ENCODE results near the gene PIK3C2G.

- no peak for TF ChIP-seq EZH2 (IDR thresholded peaks at IDR 0.05; ENCODE audit: insufficient read depth, poor library complexity, severe bottlenecking)
- TF ChIP-seq EZH2phosphoT487 (IDR thresholded peaks at IDR 0.05; ENCODE audit: insufficient read depth, low read depth) = no peak
Measured at GRCh38 chr12:18640321-18640955, 379.1 kb downstream of the PIK3C2G start.
